Right lobe of liver (tissue), 6 donors: ENCODE measurements around the gene RASSF8. TPM values are rescaled to one million over a fixed set of nuclear protein-coding genes. Genes with fewer than 3 reads are reported as not detected.

Source experiments
- ATAC-seq, 4 donors: fragments of 200-7000 bp; cut with Tn5 transposase; one replicate each; pipeline ENCODE4 v1.9.1; 2020; ENCODE audit warnings: mild to moderate bottlenecking in 4 of 4, moderate library complexity in 4 of 4
- DNase-seq, 3 donors: peaks; one replicate each; pipeline ENCODE4 v3.0.0-alpha.2; 2020
- H3K27ac ChIP-seq, 3 donors: fragments of 200-600 bp; one replicate each; pipeline ENCODE4 v1.8.0; 2022
- H3K27me3 ChIP-seq, 2 donors: fragments of 200-600 bp; one replicate each; pipeline ENCODE4 v1.8.0; 2022
- H3K36me3 ChIP-seq, 4 donors: fragments of 200-600 bp; sonication (generic) in 1 of 4; one replicate each; pipeline versions ENCODE4 v1.5.1 to v1.8.0; 2017 to 2022; ENCODE audit warnings: control low read depth in 1 of 4
- H3K4me1 ChIP-seq, 4 donors: fragments of 200-600 bp; sonication (generic) in 1 of 4; one replicate each; pipeline versions ENCODE4 v1.5.1 to v1.8.0; 2017 to 2022; ENCODE audit warnings: control low read depth in 1 of 4
- H3K4me3 ChIP-seq, 3 donors: fragments of 200-600 bp; one replicate each; pipeline ENCODE4 v1.8.0; 2022
- H3K9me3 ChIP-seq, 4 donors: fragments of 200-600 bp; sonication (generic) in 1 of 4; one replicate each; pipeline versions ENCODE4 v1.5.1 to v1.8.0; 2017 to 2022; ENCODE audit warnings: control low read depth in 1 of 4
- POLR2A ChIP-seq: fragments of 450-650 bp; IDR thresholded peaks from one replicate; pipeline ENCODE4 v1.6.1; 2017; ENCODE audit warnings: antibody characterized with exemption, mild to moderate bottlenecking
- WGBS: methylation state at CpG from one replicate; pipeline ENCODE4 v1.1.6; 2018; ENCODE audit warnings: low coverage, low lambda C conversion rate; ENCODE audit not compliant: insufficient coverage; ENCODE audit errors: missing lambda C conversion rate; 5-methylcytosine and 5-hydroxymethylcytosine counted together
- intact Hi-C, 2 donors: fragments of 100-400 bp; cut with DNase I; formaldehyde crosslinking; loops; one replicate each; pipeline versions ENCODE4 v1.11.2 to v1.14.1; 2022
- total RNA-seq, 6 experiments: library from RNA; depleted of rRNA in 2 of 6; stranded (reverse); fragments of >200 nt in 2 of 6; fragmentation: NEBNext Ultra II Directional in 3 of 6; extraction: Animal tissue kit (Norgen Biotek cat#: 25700) in 3 of 6; gene quantifications; one replicate each; pipeline versions ENCODE4 v1.1.0 to v1.2.4, GENCODE V29; 2016 to 2023
- TF ChIP-seq, protein P1 (sequence below), 4 donors: fragments of 200-600 bp in 3 of 4; fragments of 450-650 bp in 1 of 4; IDR thresholded peaks; one replicate each; pipeline versions ENCODE4 v1.5.1 to v1.8.0; 2016 to 2022; ENCODE audit warnings: antibody characterized with exemption in 4 of 4, mild to moderate bottlenecking in 2 of 4
- donor health status: DM: no; HTN: yes; CAD: no.
- donor health status: DM: no; HTN: no; CAD: no.
- donor health status: DM: no; HTN: no; CAD: no.
- donor health status: DM: no; HTN: yes; CAD: no.
- donor health status: DM: no; HTN: yes; CAD: no.

The RASSF8 gene
- total RNA-seq, 6 experiments from 2014 or later, result 3.9 to 12.4 (median 7.3) TPM

DNA sequence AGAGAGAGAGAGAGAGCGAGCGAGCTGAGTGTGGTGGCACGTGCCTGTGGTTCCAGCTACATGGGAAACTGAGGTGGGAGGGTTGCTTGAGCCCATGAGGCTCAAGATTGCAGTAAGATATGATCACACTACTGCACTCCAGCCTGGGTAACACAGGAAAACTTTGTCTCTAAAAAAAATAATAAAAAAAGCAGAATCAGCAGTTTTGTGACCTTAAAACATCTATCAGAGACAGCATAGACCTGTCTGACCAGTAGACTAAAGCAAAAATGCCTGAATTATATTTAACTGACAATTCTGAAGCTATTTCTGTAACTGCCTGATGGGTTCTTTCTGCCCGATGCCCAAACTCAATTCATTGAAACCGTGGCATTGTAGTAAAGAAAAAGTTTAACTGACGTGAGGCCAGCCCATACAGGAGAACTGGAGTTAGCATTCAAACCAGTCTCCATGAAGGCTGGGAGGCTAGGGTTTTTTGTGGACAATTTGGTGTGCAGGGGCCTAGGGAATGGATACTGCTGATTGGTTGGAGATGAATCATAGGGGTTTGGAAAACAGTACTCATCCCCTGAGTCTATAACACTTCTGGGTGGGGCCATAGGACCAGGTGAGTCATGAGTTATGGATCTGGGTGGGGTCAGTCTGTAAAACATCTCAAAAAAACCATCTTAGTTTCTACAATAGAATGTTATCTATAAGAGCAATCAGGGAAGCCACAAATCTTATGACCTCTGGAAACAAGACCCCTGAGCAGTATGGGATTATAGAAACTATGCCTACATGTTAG lies 8.0 kb upstream of the RASSF8 start:
- Histone ChIP-seq H3K4me3 (no peak overlapping the region), H3K27me3 (no peaks in the 10 kb centered on the region), H3K36me3 (no peaks in the 10 kb centered on the region), H3K27ac (no peak overlapping the region), H3K9me3 (no peaks in the 10 kb centered on the region), H3K4me1 (no peaks in the 10 kb centered on the region)
- intact Hi-C loops, result no loop called here
- no peak for DNase-seq
- no peak for ATAC-seq
- TF ChIP-seq POLR2A, result no peak
- TF ChIP-seq, protein P1, sequence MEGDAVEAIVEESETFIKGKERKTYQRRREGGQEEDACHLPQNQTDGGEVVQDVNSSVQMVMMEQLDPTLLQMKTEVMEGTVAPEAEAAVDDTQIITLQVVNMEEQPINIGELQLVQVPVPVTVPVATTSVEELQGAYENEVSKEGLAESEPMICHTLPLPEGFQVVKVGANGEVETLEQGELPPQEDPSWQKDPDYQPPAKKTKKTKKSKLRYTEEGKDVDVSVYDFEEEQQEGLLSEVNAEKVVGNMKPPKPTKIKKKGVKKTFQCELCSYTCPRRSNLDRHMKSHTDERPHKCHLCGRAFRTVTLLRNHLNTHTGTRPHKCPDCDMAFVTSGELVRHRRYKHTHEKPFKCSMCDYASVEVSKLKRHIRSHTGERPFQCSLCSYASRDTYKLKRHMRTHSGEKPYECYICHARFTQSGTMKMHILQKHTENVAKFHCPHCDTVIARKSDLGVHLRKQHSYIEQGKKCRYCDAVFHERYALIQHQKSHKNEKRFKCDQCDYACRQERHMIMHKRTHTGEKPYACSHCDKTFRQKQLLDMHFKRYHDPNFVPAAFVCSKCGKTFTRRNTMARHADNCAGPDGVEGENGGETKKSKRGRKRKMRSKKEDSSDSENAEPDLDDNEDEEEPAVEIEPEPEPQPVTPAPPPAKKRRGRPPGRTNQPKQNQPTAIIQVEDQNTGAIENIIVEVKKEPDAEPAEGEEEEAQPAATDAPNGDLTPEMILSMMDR (IDR thresholded peaks at IDR 0.05), result no peak
- 91% methylated on average over 5 of the region's 6 CpGs for WGBS

DNA sequence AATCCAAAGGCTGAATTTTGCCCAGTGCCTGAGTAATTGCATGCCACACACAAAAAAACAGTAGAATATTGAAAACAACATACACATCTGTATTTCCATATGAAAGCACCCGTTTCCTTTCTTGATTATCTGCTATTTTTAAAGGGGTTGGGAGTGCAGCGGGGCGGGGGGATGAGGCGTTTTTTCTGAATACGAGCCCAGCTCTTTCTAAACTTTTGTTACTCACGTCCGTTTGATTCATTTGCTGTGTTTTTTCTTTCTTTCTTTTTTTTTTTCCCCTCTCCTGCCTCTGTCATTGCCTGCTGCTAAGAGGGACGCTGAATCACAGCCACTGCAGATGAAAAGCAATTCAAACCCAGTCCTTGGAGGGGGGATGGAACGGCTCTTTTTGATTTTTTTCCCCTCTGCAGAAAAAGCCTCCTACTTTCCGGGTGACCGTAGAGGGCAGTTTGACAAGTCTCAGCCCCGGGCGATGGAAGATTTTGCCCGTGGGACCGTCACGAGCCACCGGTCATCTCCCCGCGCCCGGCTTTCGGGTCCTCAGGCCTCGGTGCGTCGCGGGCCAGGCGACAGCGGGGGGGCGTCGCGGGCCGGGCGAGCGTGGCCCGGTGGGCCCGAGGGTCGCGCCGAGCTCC lies 572 bp upstream of the RASSF8 start:
- intact Hi-C loops, result no loop called here
- H3K27me3 ChIP-seq, result no peaks in the 10 kb centered on the region
- DNase-seq (no peak), ATAC-seq (peak in 2 of 4 donors; percentile 19 to 39)
- 3% methylated on average over 10 of the region's 38 CpGs for WGBS
- peak overlapping the region; percentile 75 to 94 (median 82) for H3K4me3 ChIP-seq
- H3K9me3 ChIP-seq, result no peaks in the 10 kb centered on the region
- H3K36me3 ChIP-seq, result no peaks in the 10 kb centered on the region
- TF ChIP-seq POLR2A, result no peak
- TF ChIP-seq, protein P1 (IDR thresholded peaks at IDR 0.05), result no peak
- peaks cover 0 to 7% (median 0%) of the 10 kb centered on the region in 4 donors for H3K4me1 ChIP-seq
- H3K27ac ChIP-seq, result peak overlapping the region; percentile 79 to 90 (median 89)

DNA sequence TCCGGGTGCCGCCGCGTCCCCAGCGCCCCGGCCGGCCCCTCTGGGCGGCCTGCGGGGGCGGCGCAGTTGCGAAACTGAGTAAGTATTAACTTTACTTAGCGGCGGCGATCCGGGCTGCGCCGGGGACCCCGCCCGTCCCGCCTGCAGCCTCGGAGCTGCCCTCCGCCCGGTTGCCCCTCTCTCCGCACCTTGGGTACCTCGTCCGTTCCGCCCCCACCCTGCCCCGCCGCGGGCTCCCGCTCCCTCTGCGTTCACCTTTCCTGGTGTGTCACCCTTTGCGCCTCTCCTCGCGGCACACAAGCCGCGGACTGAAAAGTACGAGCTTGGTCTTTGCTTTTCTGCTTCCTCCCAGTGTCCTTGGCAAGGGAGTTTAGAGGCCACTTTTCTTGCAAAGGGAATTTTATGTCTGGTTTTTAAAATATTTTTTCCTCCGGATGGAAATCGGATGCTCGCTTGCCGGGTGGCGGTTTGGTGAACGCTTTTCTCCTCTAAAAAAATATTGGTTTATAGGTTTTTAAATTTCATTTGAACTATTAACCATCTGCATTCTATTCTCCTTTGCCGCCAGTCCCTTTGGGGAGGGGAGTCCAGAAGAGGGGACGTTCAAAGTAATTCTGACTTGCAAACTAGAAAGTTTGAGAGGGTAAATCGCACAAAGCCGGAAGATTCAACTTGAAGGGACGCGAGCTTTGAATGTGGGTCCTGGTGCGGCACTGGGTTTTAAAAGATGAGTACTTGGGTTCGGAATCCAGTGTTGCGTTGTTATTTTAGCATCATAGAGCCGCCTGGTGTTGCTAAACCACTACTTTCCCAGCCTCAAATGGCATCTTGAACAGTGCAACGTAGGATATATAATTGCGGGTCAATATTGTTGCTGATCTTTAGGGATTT lies 834 bp downstream of the RASSF8 start:
- 2% methylated on average over 25 of the region's 57 CpGs for WGBS

DNA sequence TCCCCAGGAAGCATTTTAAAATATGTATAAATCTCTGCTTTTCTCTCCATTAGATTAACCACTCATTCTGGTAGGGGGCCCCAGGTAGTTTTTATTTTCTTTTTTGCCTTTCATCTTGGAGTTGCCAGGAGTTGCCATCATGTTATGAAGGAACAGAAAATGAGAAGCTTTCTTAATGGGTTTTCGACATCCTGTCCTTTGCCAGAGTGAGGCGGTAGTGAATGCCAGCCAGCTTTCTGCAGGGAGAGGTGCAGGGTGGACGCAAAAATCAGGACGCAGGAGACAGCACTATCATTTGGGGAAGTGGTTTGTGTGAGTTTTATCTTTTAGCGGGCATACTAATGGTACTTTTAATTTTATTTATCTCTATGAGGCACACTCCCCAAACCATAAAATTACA lies 1.7 kb downstream of the RASSF8 start:
- Histone ChIP-seq H3K36me3 (no peaks in the 10 kb centered on the region), H3K27me3 (no peaks in the 10 kb centered on the region), H3K27ac (peak overlapping the region in 1 of 3 donors; percentile 54), H3K4me3 (peak overlapping the region; percentile 58 to 94 (median 71)), H3K9me3 (no peaks in the 10 kb centered on the region), H3K4me1 (peaks cover 0 to 7% (median 0%) of the 10 kb centered on the region in 4 donors)
- ATAC-seq (no peak), DNase-seq (no peak)
- TF ChIP-seq POLR2A, result no peak
- TF ChIP-seq, protein P1 (IDR thresholded peaks at IDR 0.05), result no peak
- WGBS, result 9% methylated on average over 5 of the region's 5 CpGs
- intact Hi-C loops, result no loop called here

More for the DNA sequence above, 834 bp downstream of the RASSF8 start:
- H3K4me3 ChIP-seq, result peak overlapping the region; percentile 58 to 94 (median 71)
- peak; percentile 67 to 70 (median 70) for DNase-seq
- H3K36me3 ChIP-seq, result no peaks in the 10 kb centered on the region
- peak overlapping the region; percentile 45 to 72 (median 54) for H3K27ac ChIP-seq
- peaks cover 0 to 7% (median 0%) of the 10 kb centered on the region in 4 donors for H3K4me1 ChIP-seq
- H3K27me3 ChIP-seq, result no peaks in the 10 kb centered on the region
- no peak for TF ChIP-seq POLR2A
- TF ChIP-seq, protein P1 (IDR thresholded peaks at IDR 0.05), result peak in 1 of 4 donors; percentile 3
- no peaks in the 10 kb centered on the region for H3K9me3 ChIP-seq
- intact Hi-C loops, result no loop called here
- ATAC-seq, result peak; percentile 63 to 68 (median 64)
